ENCODE results near the gene LMX1A. TPM values are rescaled to one million over a fixed set of nuclear protein-coding genes. Genes with fewer than 3 reads are reported as not detected.

LMX1A gene
- total RNA-seq, 2 donors from 2014 or later = 0.09 TPM; not detected in 1

DNA sequence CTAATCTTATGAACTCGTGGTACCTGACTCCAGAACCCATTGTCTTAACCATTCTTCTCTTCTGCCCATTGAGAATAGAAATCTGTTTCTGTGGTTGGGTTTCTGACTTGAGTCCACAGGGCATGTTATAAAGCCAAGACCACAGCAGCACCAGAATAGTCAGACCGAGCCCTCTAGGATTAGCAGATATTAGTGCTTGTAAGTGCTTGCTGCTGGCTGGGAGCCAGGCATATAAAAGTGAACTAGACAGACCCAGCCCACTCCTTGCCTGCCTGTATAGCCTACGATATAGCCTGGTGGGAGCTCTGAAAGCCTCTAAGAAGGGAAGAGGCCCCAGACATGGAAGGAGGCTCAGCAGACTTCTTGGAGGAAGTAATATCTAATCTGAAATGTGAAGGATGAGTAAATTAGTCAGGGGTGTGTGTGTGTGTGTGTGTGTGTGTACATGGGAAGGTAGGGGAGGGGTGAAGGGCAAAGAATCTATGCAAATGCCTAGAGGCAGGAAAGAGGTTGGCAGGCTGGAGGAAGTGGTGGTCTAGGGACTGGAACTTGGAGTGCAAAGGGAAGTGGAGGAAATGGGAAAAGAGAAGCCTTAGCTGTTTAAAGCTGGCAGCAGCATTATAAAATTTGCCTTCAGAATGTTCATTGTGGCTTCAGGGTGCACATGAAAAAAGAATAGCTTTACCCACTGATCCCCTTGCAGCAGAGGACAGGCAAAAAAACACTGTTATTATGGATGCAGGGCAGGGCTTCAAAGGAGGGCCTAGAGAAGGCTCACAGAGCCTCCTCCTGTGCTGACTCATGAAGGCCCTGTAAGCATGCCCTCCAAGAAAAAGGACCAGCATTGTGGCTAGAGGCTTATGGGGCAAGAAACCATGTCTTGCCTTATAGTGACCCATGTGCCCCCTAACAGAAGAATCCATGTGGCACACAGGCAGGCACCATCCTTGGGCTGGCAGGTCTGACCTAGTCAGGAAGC, 169.2 kb downstream of the LMX1A start:
- ATAC-seq (no peak), DNase-seq (no peak)
- intact Hi-C loops (cut with DNase I) = no loop called here

DNA sequence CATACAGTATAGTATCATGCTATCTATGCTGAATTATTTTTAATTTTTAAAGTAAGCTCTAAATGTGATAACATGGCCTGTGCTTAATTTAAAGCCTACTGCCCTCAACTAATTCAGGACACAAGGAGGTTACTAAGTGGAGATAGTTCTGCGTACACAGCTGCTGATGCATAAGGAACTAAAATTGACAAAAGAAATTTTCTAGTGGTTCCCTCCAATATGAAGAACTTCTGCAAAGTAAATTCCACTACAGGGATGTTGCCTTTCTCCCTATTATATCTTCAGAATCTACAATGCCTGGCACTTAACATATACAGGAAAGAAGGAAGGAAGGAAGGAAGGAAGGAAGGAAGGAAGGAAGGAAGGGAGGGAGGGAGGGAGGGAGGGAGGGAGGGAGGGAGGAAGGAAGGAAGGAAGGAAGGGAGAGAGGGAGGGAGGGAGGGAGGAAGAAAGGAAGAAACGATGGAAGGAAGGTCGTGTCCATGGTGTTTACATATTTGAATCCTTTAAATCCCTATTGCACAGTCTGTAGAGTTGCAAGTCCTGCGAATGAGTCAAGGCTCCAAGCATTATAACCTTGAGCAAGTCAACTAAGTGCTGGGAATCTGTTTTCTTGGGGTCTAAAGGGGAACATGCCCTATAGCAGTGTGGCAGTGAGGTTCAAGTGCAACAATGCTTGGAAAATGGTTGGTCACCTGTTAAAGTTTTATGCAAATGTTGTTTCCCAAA, 171.2 kb downstream of the LMX1A start:
- no peak for DNase-seq
- intact Hi-C loops (cut with DNase I) = no loop called here
- ATAC-seq = no peak

DNA sequence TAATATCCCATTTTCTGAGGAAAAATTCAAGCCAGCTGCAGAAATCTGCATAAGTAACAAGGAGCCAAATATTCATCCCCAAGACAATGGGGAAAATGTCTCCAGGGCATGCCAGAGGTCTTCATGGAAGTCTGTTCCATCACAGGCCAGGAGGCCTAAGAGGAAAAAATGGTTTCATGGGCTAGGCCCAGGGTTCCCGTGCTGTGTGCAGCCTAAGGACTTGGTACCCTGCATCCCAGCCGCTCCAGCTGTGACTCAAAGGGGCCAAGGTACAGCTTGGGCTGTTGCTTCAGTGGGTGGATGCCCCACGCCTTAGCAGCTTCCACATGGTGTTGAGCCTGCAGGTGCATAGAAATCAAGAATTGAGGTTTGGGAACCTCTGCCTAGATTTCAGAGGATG, 173.5 kb downstream of the LMX1A start:
- DNase-seq (no peak), ATAC-seq (no peak)
- intact Hi-C loops (cut with DNase I) = no loop called here

DNA sequence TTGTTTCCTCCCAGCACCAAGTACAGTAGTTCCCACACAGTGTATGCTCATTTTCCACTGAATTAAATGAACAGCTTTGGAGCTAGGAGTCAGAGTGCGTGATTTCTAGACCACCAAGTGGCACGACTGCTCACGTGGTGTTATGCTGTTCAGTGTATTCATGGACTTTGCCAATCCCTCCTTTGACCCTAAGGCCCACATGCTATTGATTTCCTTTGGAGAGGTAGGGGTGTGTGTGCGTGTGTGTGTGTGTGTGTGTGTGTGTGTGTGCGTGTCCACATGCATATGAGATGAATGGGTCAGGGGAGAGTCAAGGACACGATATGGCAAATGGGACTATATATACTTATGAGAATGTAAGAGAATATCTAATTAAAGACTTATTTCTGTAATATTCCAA, 177.2 kb downstream of the LMX1A start:
- intact Hi-C loops (cut with DNase I) = no loop called here
- no peak for ATAC-seq
- no peak for DNase-seq

DNA sequence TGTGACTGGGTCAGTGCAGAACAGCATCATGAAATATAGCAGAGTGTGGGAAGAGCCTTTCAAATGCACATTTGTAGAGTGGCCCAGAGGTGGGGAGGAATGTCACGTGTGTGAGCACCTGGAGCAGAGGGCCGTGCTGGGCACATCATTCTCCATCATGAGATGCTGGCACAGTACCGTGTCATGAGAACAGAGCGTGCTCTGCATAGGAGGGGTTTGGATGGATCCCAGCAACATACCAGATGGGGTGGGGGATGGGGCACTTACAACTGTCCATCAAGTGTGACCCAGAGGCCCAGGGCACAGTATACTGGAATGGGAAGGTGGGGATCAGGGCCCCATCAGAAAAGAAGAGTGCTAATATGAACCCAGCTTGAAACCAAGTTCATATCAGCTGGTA, 182.0 kb downstream of the LMX1A start:
- intact Hi-C loops (cut with DNase I) = no loop called here
- no peak for ATAC-seq

DNA sequence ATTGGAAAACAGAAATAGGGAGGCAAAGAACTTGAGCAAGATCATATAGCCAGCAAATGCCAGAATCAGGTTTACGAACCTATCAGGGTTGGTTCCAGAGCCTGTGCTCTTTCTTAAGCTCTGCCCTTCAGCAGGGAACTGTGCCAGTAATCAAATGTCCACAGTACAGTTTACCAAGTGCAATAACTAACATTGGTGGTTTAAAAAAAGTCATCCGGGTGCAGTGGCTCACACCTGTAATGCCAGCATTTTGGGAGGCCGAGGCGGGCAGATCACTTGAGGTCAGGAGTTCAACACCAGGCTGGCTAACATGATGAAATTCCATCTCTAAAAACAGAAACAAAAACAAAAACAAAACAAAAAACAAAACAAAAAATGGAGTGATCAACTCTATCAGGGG, 182.7 kb downstream of the LMX1A start:
- DNase-seq (no peak), ATAC-seq (no peak)
- intact Hi-C loops (cut with DNase I) = no loop called here

More for the DNA sequence above, 182.0 kb downstream of the LMX1A start:
- DNase-seq = no peak

DNA sequence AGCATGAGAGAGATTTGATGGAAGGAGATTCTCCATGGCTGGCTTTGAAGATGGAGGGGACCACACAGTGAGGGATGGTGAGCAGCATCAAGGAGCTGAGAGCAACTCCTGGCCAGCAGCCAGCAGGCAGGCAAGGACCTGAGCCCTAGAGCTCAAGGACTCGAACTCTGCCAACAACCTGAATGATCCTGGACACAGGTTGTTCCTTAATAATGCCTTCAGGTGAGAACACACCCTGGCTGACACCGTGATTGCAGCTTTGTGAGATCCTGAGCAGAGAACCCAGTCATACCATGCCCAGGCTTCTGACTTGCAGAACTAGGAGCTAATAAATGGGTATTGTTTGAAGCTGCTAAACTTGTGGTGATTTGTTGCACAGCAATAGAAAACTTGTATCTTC, 183.1 kb downstream of the LMX1A start:
- intact Hi-C loops (cut with DNase I) = no loop called here
- ATAC-seq (no peak), DNase-seq (no peak)

DNA sequence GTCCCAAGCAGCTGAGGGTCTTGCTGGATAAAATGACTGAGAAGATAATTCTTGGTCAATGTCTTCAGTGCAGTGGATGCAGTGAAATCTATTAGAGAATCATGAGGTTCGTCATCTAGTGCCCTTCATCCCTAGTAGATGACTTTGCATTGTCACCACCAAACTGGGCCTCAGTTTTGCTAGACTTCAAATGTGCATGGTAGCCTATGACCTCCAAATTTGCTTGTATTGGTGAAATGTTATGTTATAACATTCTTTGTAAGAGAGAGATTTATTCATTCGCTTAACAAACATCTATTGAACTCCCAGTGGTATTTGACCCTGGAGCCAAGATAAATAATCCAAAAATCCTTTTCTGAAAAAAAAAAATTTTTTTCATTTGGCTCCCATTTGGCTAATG, 183.8 kb downstream of the LMX1A start:
- ATAC-seq (no peak), DNase-seq (no peak)
- intact Hi-C loops (cut with DNase I) = no loop called here

DNA sequence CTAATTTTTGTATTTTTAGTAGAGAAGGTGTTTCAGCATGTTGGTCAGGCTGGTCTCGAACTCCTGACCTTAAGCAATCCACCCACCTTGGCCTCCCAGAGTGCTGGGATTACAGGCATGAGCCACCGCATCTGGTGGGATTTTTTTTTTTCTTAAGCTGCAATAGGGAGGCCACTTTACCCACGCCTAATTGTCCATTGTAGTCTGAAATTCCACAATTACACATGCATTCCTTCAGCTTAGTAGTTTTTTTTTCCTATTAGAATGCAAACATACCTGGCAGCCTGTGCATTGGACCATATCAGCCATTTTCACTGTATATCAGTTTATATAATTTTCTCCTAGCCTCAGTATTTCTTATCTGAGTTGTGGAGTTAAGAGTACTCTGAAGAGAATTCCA, 186.8 kb downstream of the LMX1A start:
- intact Hi-C loops (cut with DNase I) = no loop called here
- ATAC-seq (no peak), DNase-seq (no peak)

DNA sequence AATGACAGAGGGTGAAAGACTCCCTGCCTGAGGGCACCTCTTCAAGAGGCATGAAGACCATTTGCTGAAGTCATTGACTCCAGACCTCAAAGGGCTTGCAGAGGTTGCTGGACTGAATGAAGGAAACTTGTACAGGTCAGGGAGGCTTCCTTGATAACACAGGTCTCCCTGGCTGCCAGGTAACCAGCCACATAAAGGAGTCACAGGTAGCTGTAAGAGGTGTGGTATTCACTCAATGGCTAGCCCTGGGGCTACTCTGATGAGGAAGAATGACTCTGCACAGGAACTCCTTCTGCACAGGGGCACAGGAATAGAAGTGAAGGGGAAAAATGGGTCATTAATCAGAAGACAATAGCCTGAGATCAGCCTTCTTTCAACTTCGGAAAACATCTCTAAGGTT, 187.5 kb downstream of the LMX1A start:
- intact Hi-C loops (cut with DNase I) = no loop called here

DNA sequence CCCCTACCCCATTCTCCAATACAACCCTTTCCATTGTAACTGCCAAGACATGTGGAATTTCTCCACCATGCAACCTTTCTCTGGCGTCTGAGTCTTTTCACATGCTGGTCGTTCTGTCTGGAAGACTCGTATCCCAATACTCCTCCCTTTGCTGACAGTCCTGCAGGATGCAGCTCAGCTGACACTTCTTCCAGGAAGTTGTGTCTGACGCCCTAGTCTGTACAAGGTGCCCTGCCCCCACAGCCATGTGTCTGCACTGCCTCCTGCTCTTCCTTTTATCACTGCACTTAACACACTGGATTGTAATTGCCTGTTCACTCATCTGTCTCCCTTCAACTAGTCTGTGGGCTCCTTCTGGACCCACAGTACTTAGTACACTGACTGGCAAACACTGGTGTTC, 188.0 kb downstream of the LMX1A start:
- intact Hi-C loops (cut with DNase I) = no loop called here
- DNase-seq (no peak), ATAC-seq (no peak)

More for the DNA sequence above, 187.5 kb downstream of the LMX1A start:
- no peak for DNase-seq
- no peak for ATAC-seq

DNA sequence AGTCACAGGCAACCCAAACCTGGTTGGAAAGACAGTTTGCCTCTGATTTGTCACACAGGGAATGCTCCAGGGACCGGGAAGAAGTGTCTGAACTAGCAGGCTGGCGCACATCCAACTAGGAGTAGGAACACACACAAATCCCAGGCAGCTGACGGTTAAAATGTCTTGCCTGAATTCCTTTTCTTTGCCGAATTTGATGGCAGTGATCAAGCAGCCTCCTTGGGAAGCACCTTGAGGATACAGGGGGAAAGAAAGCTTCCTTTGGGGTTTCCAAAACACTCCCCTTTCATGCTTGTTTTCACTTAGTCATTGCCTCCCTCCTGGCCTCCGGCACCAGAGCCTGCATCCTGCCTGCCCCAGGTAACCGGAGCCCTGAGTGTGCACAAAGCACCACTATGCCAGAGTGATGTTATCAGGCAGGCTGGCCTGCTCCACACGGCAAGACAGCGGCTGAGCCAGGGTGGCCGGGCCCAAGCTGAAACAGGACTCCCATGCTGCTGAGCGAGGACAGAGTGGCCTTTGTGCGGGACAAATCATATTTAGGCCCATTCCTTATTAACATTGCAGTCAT, 193.8 kb downstream of the LMX1A start:
- DNase-seq = no peak
- ATAC-seq = no peak
- intact Hi-C loops (cut with DNase I) = no loop called here

DNA sequence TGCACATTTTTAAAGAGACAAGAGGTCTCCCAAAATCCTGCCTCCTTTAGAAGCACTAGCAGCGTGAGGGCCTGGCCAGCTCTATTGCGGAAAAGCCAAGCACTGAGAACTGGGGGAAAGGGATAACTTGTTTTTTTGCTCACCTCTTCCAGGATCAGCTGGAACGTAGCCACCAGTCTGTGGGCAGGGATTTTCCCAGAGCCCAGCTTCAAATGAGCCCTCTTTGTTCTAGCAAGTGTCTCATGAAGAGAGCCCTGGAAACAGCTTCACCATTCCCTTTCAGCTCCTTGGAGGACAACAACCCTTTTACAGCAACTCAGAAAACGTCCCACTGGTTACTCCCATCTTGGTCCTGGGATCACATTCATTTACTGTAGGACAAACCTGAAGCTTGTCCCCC, 195.4 kb downstream of the LMX1A start:
- intact Hi-C loops (cut with DNase I) = no loop called here
- no peak for ATAC-seq
- no peak for DNase-seq

DNA sequence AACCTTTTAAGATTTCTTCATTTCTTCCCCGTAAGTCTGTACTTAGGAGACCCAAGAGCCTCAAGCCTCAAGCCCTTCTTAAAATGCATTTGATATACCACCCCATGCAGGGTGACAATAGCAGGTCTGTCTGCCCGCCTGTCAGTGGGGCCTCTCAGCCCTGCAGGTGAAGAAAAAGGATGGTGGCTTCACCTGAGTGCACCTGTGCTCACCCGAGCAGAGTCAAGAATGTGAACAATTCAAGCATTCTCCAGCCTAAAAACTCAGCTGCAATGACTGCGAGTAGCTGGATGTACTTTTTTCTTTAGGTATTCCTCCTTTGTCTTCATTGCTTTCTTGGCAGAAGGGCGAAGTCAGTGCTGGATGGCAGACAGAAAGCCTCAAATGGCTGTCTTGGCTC, 203.3 kb downstream of the LMX1A start:
- intact Hi-C loops (cut with DNase I) = no loop called here
- DNase-seq (no peak), ATAC-seq (no peak)

DNA sequence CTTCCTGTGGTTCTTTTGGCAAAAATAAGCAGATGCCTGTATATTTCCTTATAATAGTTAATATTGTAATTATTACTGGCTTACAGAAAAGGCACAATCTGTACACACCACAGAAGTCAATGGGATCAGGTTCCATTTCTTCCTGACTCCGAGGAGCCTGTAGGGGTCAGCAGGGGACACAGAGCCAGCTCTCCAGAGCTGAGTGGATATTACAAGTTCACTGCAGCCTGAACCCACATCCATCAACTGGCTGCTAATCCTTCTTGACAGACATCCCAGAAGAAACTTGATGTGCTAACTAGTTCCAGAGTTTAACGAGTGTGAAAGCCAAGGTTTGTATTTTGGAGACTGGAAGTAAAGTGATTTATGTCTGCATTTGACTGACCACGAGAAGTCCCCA, 203.8 kb downstream of the LMX1A start:
- DNase-seq (no peak), ATAC-seq (peak in 1 of 2 donors; percentile 44)
- intact Hi-C loops (cut with DNase I) = no loop called here

DNA sequence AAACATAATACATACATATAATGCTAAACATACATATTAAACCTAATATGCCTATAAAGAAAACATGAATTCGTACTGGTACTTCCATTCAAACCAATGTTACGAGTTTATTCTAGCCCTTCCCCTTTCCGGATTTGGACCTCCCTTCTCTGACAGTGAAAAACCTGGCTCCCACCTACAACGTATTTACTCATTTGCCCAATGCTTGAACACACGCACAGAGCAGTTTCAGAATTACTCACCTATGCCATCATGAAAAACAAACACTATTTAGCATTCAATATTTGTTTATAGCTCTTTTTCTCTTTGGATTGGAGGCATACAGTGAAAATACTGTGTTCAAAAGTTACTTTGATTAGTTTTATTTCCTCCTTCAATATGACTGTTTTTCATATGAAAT, 204.4 kb downstream of the LMX1A start:
- no peak for DNase-seq
- ATAC-seq = no peak
- intact Hi-C loops (cut with DNase I) = no loop called here

All from left cardiac atrium (tissue), 4 donors.